Type B pancreatic cell (in vitro differentiated cells): ENCODE data around the gene CCR7. TPM values are rescaled to one million over a fixed set of nuclear protein-coding genes. Genes with fewer than 3 reads are reported as not detected.

Experiments used
- DNase-seq: peaks from one replicate; pipeline ENCODE4 v3.0.0; 2021; ENCODE audit warnings: mixed read lengths; ENCODE audit not compliant: unreplicated experiment; ENCODE audit errors: extremely low spot score
- H3K27ac Mint-ChIP-seq: 2 replicates; pipeline ENCODE4 v1.8.0; 2021; ENCODE audit warnings: mild to moderate bottlenecking, mixed read lengths
- H3K27me3 Mint-ChIP-seq: 2 replicates; pipeline ENCODE4 v1.8.0; 2021; ENCODE audit warnings: mixed read lengths
- H3K36me3 Mint-ChIP-seq: 2 replicates; pipeline ENCODE4 v1.8.0; 2021; ENCODE audit warnings: mixed read lengths
- H3K4me1 Mint-ChIP-seq: one replicate; pipeline ENCODE4 v1.8.0; 2021; ENCODE audit warnings: mixed read lengths; ENCODE audit not compliant: unreplicated experiment
- H3K4me3 Mint-ChIP-seq: 2 replicates; pipeline ENCODE4 v1.8.0; 2021; ENCODE audit warnings: mild to moderate bottlenecking, mixed read lengths
- H3K9me3 Mint-ChIP-seq: 2 replicates; pipeline ENCODE4 v1.8.0; 2021; ENCODE audit warnings: mixed read lengths
- CTCF ChIP-seq: fragments of 200-600 bp; sonication (generic); conservative IDR thresholded peaks from 2 replicates; pipeline ENCODE4 v1.5.0; 2021; ENCODE audit warnings: antibody characterized with exemption, mild to moderate bottlenecking
- long read RNA-seq: library from polyadenylated mRNA; unstranded; transcript quantifications from one replicate; pipeline ENCODE4 v2.0.0, GENCODE V29; 2020
- total RNA-seq: library from RNA; stranded (reverse); gene quantifications from 2 replicates; pipeline ENCODE4 v1.2.1, GENCODE V29; 2021; ENCODE audit warnings: low replicate concordance

CCR7 gene, protein sequence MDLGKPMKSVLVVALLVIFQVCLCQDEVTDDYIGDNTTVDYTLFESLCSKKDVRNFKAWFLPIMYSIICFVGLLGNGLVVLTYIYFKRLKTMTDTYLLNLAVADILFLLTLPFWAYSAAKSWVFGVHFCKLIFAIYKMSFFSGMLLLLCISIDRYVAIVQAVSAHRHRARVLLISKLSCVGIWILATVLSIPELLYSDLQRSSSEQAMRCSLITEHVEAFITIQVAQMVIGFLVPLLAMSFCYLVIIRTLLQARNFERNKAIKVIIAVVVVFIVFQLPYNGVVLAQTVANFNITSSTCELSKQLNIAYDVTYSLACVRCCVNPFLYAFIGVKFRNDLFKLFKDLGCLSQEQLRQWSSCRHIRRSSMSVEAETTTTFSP
- not detected in 2 replicates for total RNA-seq
- long read RNA-seq = 0 reads

- peak; percentile 61 for DNase-seq
- H3K9me3 Mint-ChIP-seq = no peaks in the 10 kb centered on the region
- no peaks in the 10 kb centered on the region for H3K36me3 Mint-ChIP-seq
- H3K27me3 Mint-ChIP-seq = peaks cover 29% of the 10 kb centered on the region
- TF ChIP-seq CTCF = no peak
- H3K4me1 Mint-ChIP-seq = peaks cover 8% of the 10 kb centered on the region
- H3K27ac Mint-ChIP-seq = no peak within 1 kb of the TSS
- no peak within 1 kb of the TSS for H3K4me3 Mint-ChIP-seq
These were observed at the start of gene CCR7 for GRCh38 chr17:40564883-40565768. Gene CCR7, minus strand, starts transcription at chr17:40565472. Its CDS starts 63 bp downstream, at chr17:40565409.

- H3K27me3 Mint-ChIP-seq = peaks cover 25% of the 10 kb centered on the region
These were observed 49.3 kb upstream of the CCR7 start for GRCh38 chr17:40614431-40615067.

GRCh38 chr17:40613467-40614154 is 48.3 kb upstream of the CCR7 start:
- no peak overlapping the region for H3K27ac Mint-ChIP-seq

More at GRCh38 chr17:40614431-40615067, 49.3 kb upstream of the CCR7 start:
- no peaks in the 10 kb centered on the region for H3K9me3 Mint-ChIP-seq
- no peak overlapping the region for H3K4me3 Mint-ChIP-seq
- no peak for TF ChIP-seq CTCF
- peaks cover 4% of the 10 kb centered on the region for H3K4me1 Mint-ChIP-seq
- H3K36me3 Mint-ChIP-seq = no peaks in the 10 kb centered on the region
- H3K27ac Mint-ChIP-seq = no peak overlapping the region
- DNase-seq = no peak

GRCh38 chr17:40612599-40613244 is 47.5 kb upstream of the CCR7 start:
- H3K36me3 Mint-ChIP-seq = no peaks in the 10 kb centered on the region

More at GRCh38 chr17:40613467-40614154, 48.3 kb upstream of the CCR7 start:
- TF ChIP-seq CTCF = no peak
- DNase-seq = no peak
- Mint-ChIP-seq H3K4me3 (no peak overlapping the region), H3K4me1 (peaks cover 4% of the 10 kb centered on the region), H3K9me3 (no peaks in the 10 kb centered on the region), H3K36me3 (no peaks in the 10 kb centered on the region), H3K27me3 (peaks cover 25% of the 10 kb centered on the region)

More at GRCh38 chr17:40612599-40613244, 47.5 kb upstream of the CCR7 start:
- Mint-ChIP-seq H3K9me3 (no peaks in the 10 kb centered on the region), H3K4me3 (no peak overlapping the region), H3K27ac (no peak overlapping the region), H3K27me3 (peaks cover 25% of the 10 kb centered on the region), H3K4me1 (peaks cover 4% of the 10 kb centered on the region)
- DNase-seq = no peak
- no peak for TF ChIP-seq CTCF
